Activated CD8-positive, alpha-beta memory T cell treated with anti-CD3 and anti-CD28 coated beads, Interleukin-2, amount 50 U/mL, for 1 hour (primary cell): Measurements from ENCODE around the gene SLC66A2.
"Not testable (repeated sequence)": the region's sequence is repeated elsewhere in the genome, so short reads cannot be mapped to it uniquely, and the experiment has no call there.

Source experiments
- DNase-seq: peaks from one replicate; pipeline ENCODE4 v3.0.0-alpha.2; 2020; ENCODE audit errors: extremely low read depth

Gene SLC66A2

GRCh38 chr18:79951545-79952455, at the start of gene SLC66A2:
TSS of gene SLC66A2 (minus strand) at chr18:79951653. CDS start at chr18:79950926, 727 bp downstream.
- peak; percentile 74 for DNase-seq

GRCh38 chr18:80000877-80001276, 49.4 kb upstream of the SLC66A2 start:
- DNase-seq = no peak

- not testable (repeated sequence) for DNase-seq
Measured at GRCh38 chr18:79999701-80000100, 48.2 kb upstream of the SLC66A2 start.

DNA sequence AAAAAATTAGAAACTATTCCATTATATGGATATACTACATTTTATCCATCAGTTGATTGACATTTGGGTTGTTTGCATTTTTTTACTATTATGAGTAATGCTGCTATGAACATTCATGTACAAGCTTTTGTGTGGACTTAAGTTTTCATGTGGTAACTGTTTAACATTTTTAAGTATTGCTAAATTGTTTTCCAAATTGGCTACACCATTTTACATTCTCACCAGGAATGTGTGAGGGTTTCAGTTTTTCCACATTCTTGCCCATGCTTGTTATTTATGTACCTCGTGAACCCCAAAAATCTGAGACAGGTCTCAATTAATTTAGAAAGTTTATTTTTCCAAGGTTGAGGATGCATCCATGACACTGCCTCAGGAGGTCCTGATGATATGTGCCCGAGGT, 40.0 kb upstream of the SLC66A2 start:
- DNase-seq = no peak

DNA sequence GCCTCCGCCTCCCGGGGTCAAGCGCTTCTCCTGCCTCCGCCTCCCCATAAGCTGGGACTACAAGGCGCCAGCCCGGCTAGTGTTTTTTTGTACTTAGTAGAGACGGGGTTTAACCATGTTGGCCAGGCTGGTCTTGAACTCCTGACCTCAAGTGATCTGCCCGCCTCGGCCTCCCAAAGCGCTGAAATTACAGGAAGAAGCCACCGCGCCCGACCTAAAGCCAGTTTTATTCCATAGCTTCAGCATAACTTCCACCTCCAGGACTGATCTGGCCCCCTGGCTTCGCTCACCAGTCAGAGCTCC, 37.7 kb upstream of the SLC66A2 start:
- no peak for DNase-seq

- DNase-seq = peak; percentile 40
Measured at GRCh38 chr18:79988451-79989194, 37.2 kb upstream of the SLC66A2 start, which contains the start of gene TXNL4A. TSS of gene TXNL4A (minus strand) at chr18:79988563. CDS start at chr18:79988392, 171 bp downstream.

DNA sequence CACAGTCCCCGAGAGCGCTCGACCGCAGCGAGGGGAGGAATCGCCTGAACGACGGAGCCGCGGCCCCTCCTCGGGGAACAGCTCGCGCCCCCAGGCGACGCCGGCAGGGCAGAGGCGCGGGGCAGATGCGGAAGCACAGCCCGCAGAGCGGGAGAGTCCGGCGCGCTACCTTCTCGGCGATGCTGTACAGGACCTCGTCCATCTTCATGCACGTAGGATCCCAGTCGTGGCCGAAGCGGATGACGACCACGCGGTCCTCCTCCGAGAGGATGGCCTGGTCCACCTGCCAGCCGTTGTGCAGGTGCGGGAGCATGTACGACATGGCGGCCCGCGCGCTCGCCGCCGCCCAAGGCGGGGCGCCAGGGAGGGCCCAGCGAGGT, 36.6 kb upstream of the SLC66A2 start:
- no peak for DNase-seq

DNA sequence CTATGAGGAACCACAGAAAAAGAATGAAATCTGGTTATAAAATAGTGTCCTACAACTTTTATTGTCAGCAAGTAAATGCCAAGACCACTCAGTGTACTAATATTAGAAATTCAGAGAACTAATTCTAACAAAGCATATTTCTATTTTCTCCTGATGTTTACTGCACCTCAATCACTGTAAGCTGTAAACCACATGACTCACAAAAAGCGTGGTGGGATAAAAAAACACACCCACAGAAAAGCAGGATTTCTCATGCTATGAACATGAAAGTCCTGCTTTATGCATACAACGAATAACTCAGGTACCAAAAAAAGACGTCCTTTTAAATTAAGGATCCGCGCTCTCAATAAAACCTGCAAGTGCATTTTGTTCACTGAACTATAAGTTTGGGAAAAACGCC, 36.1 kb upstream of the SLC66A2 start:
- no peak for DNase-seq

- DNase-seq = no peak
Measured at GRCh38 chr18:79986726-79987125, 35.3 kb upstream of the SLC66A2 start.

DNA sequence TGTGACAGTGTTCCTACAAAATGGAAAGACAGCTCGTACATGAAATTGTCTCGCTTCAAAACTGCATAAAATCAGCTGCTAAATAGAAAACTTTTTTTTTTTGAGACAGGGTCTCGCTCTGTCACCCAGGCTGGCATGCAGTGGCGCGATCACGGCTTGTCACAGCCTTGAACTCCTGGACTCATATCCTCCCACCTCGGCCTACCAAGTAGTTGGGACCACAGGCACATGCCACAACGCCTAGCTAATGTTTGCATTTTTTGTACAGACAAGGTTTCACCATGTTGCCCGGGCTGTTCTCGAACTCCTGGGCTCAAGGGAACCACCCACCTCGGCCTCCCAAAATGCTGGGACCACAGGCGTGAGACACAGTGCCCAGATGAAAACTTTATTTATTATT, 33.7 kb upstream of the SLC66A2 start:
- DNase-seq = no peak

- no peak for DNase-seq
Measured at GRCh38 chr18:79983793-79984192, 32.3 kb upstream of the SLC66A2 start.

DNA sequence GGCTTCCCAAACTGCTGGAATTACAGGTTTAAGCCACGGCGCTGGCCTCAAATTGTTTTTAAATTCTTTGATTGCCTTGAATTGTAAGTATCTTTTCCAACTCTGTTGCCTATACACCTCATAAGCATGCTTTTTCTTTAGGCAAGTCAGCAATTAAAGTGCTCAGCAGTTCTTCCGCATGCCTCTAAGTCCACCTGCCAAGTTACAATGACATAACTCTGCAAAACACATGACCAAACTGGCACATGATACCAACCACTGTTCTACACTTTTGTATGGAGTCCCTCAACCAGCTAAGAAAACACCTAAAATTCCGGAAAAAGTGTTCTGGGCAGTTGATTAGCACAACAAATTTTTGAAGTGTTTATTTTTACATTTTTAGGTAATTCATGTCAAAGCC, 31.8 kb upstream of the SLC66A2 start:
- DNase-seq = no peak

- DNase-seq = no peak
Measured at GRCh38 chr18:79982736-79983135, 31.3 kb upstream of the SLC66A2 start.

- DNase-seq = no peak
Measured at GRCh38 chr18:79980585-79980984, 29.1 kb upstream of the SLC66A2 start.

- DNase-seq = no peak
Measured at GRCh38 chr18:79979843-79980242, 28.4 kb upstream of the SLC66A2 start.

DNA sequence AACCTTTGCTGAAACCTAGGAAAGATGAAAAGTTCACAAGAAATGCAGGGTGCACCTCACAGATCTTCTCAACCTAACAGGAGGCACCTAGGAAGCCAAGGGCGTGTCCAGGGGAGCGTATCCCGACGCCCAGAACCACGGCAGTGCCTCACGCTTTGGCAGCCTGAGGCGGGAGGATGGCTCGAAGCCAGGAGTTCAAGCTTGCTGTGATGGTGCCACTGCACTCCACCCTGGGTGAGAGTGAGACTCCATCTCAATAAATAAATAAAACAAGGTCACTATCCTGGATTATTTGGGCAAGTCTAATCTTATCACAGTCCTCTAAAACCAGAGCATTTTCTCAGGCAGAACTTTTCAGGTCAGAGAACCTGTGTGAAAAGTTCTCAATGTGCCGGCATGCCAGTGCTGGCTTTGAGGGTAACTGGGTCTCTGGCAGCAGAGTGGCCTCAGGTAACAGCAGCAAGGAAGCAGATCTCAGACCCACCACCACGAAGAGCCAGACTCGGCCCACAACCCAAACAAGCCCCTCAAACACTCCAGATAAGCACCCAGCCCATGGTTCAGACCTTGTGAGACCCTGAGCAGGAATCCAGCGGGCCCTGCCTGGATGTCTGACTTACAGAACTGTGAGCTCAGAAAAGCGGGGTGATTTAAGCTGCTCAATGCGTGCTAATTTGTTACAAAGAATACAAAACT, 24.7 kb upstream of the SLC66A2 start:
- DNase-seq = no peak

DNA sequence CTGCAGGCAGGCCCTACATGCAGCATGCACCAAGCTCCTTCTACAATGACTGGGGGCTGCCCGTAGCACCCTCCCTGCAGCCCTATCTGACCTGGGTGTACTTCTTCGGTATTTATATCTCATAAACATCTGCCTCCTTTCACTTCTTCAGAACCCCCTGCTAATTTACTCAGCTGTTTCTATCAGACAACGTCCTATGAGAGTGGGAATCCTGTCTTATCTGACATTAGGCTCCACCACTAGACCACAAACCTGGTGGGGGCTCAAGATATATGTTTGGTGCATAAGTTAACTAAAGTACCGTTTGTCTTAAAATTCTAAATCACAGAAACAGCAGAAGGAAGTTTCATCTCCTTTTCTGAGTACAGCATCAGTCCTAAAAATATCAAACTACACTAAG, 23.6 kb upstream of the SLC66A2 start:
- DNase-seq = no peak

- no peak for DNase-seq
Measured at GRCh38 chr18:79974025-79974654, 22.7 kb upstream of the SLC66A2 start.

DNA sequence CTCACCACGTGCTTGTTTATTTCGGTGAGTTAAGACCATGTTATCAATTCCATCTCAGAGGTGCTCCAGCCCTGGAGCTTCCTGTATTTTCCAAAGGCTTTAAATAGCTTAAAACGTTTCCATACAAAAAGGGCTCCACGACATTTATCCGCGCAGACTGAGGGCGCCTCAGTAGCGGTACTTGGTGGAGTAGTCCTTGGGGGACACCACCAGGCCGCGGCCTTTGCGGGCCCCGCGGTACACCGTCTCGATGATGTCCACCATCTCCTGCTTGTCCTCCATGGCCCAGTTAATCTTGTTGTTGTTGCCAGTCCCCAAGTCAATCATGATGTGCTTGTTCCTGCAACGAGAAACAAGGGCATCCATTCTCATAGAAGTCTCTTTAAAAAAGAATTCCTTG, 22.1 kb upstream of the SLC66A2 start:
- DNase-seq = no peak

DNA sequence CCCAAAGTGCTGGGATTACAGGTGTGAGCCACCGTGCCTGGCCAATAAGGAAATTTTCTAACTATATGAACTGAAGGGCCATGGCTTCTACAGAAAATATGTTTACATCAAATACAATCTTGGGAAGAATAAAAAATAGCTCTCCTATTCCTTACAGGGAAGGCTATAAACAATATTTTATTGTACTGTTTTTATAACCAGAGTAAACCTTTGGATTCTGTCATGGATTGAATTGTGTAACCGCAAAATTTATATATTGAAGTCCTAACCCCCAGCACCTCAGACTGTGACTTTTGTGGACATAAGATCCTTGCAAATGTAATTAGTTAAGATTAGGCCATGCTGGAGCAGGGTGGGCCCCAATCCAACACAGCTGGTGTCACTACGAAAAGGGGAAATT, 21.3 kb upstream of the SLC66A2 start:
- no peak for DNase-seq

DNA sequence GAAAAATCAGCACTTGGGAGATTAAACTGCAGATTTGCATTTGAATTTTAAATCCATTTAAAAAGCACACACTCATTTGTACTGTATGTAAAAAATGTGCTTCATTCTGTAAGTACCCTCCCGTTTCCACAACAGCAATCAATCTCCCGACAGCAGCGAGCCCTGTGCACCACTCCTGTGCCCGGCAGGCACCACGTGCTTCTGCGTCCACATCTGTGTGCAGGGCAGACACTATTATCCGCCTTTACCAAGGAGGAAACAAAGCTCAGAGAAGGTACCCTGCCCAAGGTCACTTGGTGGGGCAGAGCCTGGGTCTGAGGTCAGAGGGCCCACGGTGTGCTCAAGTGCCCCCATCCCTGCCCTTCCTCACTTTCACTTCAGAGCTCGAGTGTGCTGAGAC, 20.5 kb upstream of the SLC66A2 start:
- no peak for DNase-seq
